ENCODE measurements around the gene PTGIS. TPM values are rescaled to one million over a fixed set of nuclear protein-coding genes. Genes with fewer than 3 reads are reported as not detected.
"Not testable (repeated sequence)": the region's sequence is repeated elsewhere in the genome, so short reads cannot be mapped to it uniquely, and the experiment has no call there.

PTGIS gene
- total RNA-seq, 1 donor from 2014 or later = 101 TPM

DNA sequence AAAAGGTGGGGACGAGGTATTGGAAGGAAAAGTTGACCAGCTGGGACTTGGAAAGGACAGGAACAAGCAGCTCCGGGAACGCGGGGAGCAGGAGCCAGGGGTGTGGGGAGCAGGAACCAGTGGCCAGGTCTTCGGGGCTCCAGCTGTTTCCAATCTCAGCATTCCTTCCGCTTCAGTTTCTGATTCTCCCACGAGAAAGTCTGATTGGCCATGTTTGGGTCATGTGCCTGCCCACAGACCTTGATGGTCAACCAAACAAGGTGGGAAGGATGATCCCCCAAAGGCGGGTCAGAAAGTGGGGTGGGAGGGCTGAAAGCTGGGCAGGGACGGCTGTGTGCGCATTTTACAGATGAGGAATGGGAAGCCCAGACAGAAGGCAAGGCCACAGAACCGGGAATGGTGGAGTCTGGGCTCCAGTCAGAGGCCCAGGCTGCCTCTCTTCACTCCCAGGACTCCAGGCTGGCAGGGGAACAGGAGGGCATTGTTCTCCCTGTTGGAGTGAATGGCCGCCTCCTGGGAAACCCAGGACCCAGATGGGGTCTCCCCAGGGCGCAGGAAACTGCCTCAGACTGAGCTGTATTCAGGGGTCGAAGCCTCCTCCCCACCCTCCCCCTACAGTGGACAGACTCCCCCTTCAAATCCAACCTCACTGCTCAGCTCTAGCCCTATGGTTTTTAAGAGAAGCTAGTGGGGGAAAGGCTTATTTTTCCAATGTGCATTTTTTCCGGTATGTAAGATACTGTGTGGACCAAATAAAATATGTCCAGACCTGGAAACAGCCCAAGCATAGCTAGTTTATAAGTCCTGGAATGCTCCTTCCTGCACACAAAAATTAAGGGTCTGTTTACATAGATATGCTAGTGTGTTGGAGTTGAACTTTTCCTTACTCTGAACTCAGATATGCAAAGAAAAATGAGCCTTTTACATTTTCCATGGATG, 12.2 kb upstream of the PTGIS start:
- no peak for DNase-seq (ENCODE audit: low spot score)

DNA sequence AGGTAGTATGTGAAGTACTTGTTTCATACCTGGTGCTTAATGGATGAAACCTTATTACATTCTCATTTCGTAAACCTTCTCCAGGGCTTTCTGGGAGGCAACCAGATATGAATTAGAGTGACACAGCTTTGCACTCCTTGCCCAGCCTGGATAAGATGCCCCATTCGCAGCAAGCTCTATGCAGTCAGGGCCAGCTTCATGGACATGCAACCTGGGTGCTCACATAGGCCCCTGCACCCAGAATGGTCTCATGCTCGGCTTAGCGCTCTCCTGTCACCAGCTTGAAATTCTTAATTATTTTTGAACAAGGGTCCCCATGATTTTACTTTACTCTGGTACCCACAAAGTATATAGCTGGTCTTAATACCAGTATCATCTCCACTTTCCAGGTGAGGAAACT, 11.3 kb upstream of the PTGIS start:
- no peak for DNase-seq (ENCODE audit: low spot score)

DNA sequence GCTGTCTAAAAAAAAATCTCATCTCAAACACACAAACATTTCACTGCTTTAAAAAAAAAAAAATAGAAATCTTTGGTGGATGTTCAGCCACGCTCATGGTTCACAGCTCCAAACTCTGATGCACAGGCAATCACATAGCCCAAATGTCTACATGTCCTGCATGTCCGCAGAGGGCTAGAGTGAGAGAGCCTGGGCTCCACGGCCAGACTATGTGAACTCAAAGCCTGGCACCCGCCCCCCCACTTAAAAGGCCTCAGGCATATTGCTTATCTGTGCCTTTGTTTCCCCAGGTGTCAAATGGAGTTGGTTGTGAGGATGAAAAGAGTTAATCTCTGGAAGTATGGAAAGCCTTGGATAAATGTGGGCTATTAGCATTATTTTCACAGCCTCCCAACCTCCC, 10.5 kb upstream of the PTGIS start:
- no peak for DNase-seq (ENCODE audit: low spot score)

DNA sequence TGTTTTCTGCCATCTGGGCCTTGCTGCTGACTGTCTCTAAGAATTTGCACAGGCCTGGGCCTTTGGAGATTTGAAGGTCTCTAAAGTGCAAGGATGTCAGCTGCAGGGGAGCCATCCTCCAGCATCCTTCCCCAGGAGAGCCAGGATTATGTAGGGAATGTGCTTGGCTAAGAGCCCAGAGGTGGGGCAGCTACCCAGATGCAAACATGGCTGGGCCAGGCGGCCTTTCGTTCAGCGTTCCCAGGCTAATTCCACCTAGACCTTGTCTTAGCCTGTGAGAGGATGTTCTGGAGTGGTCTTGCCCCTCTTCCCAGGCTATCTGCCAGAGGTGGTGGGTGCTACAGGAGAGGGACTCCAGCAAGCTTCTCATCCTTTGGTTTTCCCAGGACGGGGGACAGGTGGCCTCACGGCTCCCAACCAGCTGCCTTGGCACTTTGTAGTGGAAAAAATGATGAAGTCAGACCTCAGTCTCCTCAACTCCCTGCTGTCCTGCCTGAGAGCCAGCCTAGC, 7.7 kb upstream of the PTGIS start:
- peak; percentile 46 for DNase-seq (ENCODE audit: low spot score)

DNA sequence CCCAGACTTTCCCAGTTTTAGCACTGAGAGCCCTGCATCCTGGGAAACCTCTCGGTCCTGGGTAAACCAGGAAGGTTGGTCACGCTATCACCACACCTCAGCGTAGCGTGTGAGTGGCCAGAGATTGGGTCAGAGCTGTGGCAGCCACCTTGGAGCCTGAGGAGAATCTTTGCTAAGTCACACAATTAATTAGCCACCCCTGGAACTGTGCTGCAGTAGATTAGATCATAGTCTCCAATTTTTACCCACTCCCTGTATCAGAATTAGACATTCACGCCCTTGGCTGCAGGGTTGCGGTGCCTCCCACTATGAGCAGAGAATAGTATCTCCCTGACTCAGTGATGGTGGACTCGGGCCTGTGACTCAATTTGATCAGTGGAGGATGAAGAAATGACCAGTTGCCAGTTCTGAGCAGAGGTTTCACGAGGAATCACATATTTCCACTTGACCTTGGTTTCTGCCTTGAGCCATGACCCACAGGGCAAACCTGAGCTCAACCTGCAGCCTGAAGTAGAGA, 6.0 kb upstream of the PTGIS start:
- no peak for DNase-seq (ENCODE audit: low spot score)

DNA sequence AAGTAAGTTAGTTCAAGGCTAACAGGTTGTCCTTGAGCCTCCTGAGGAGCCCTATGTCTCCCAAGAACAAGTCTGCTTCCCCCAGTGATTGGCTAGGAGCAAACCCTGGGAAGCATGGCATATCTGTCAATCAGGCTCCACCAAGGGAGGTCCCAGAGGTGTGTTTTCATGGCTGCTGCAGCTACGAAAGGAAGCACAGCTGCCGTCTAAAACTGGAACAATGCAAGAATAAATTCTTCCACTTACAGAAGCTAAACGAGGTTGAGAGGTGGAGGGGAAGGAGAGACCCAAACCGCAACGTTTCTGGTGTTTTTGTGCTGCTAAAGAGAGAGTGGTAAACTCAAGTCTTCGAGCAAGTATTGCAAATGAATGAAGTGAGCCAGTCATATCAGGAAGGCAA, 4.9 kb upstream of the PTGIS start:
- no peak for DNase-seq (ENCODE audit: low spot score)

DNA sequence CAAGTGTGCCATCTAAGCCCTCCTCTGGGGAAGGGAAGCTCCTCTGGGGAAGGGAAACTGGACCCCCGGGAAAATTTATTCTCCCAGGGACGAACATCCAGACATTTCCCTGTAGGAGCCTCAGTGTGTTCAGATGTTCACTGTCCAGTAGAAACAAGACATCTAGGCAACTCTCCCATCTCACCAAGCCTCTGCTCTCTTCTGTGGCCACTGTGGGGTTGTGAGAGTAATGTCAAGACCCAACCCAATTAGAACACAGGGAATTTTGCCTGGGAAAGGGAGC, 3.6 kb upstream of the PTGIS start:
- DNase-seq (ENCODE audit: low spot score) = no peak

DNA sequence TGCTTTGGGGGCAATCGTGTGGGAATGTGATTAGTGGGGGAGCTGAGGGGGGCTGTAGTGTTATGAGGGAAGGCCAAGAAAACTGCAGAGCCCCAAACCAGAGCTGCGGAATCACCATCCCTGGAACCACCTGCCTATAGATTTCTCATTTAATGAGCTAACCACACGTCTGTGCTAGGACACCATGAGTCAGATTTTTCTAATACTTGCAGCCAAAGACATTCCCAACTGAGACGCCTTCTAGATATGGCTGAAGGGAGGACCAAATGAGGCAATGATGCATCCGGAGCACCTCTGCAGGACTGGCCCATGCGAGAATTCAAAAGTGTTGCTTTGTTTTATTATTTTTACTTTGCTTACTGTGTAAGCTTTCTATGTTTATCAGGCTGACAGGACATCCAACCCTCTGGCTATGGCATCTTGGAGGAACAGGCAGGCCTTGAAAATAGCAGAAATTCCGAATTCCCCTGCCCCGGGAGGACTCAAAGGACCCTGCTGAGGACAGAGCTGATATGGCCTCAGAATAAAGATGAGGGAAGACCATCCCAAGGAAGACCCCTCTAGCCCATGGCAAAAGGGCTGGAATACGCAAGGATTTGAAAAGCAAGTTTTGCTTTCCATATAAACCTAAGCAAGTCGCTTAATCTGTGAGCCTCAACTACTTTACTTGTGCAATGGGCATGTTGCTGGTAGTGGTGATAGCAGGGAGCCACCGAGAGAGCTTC, 3.1 kb upstream of the PTGIS start:
- no peak for DNase-seq (ENCODE audit: low spot score)

DNA sequence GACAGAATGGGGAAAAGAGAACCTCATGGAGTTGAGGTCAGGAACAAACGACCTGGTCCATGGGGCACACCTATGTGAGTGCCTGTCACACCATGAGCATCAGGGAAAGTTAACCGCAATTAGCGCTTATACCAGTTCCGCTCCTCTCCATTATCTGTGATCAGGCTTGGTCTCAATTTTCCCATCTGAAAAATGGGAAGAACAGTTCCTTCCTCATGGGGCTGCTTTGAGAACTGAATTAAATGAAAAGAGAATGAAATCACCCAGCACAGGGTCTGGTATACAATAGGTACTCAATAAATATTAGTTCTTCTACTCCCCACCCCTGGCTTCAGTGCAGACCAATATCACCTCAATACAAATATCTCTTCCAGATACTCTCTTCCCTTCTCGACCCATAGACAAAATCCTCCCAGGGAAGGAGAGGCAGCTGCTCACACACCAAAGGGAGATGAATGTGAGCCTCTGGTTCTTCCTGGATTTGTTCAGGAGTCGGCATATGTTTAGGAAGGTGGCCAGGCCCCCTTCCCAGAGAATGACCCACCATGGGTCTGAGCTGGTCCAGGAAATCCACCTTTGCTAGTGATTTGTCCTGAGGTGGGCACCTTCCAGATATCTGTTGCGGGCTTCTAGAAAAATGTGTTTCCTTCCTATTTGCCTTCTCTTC, 2.4 kb upstream of the PTGIS start:
- DNase-seq (ENCODE audit: low spot score) = no peak

DNA sequence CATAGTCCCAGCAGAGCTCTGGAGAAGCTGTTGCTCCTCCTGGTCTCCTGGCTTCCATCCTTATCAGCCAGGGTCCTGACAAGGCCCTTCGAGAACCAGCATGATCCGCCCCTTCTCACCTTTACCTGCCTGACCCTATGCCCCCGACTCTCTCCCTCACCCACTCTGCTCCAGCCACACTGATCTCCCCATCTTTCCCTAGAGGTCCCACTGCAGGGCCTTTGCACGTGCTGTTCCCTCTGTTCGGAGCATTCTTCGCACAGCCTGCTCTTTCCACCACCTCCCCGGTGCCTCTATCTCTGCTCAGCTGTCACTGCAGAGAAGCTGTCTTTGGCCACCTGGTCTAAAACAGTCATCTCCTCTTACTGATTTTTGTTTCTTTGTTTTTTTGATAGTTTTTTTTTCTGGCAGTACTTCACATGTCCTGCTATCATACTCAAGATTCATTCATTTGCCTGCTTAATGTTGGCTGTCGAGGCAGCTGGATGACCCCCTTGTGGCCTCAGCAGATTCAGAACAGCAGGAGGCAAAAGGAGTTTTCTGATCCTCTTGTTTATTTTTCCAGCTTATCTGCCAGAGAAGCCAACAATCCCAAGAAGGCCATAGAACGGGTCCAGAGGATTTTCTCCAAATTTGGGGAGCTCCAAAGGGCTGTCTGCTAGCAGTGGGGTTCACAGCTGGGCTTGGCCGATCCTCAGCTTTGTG, 1.6 kb upstream of the PTGIS start:
- DNase-seq (ENCODE audit: low spot score) = no peak

DNA sequence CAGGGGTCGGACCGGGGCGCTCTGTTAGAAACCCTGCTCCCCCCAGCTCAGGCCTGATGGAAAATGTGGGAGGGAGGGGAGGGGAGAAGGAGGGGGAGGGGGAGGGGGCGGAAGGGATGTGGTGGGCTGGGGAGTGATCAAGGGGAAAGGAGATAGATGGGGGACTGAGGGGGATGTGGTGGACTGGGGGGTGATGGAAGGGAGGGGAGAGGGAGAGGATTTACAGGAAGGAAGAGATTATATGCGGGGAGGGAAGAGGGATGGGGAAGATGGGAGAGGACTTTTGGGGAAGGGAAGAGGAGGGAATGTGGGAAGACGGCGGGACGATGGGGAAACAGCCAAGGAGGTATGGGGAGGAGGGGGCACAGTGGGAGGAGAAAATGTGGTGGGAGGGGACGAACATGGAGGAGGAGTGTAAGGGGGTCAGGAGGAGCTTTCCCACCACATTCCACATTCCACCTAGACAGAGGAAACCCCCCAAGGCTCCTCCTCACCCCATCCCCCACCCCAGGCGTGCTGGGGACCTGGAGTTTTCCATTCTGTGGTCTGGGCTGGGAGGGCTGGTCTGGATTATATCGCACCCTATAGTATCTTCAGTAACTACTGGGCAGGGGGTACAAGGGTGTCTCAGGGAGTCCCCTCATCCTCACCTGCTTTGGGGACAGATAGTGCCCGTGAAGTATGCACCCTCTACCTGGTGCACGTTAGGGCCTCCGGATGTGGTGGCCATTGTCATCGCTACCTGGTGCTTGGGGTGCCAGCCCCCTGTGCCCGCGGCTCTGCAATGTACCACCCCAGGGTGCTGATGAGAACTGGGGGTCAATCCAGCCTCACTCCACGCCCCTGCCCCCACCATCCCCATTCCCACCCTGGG, 578 bp upstream of the PTGIS start:
- no peak for DNase-seq (ENCODE audit: low spot score)

DNA sequence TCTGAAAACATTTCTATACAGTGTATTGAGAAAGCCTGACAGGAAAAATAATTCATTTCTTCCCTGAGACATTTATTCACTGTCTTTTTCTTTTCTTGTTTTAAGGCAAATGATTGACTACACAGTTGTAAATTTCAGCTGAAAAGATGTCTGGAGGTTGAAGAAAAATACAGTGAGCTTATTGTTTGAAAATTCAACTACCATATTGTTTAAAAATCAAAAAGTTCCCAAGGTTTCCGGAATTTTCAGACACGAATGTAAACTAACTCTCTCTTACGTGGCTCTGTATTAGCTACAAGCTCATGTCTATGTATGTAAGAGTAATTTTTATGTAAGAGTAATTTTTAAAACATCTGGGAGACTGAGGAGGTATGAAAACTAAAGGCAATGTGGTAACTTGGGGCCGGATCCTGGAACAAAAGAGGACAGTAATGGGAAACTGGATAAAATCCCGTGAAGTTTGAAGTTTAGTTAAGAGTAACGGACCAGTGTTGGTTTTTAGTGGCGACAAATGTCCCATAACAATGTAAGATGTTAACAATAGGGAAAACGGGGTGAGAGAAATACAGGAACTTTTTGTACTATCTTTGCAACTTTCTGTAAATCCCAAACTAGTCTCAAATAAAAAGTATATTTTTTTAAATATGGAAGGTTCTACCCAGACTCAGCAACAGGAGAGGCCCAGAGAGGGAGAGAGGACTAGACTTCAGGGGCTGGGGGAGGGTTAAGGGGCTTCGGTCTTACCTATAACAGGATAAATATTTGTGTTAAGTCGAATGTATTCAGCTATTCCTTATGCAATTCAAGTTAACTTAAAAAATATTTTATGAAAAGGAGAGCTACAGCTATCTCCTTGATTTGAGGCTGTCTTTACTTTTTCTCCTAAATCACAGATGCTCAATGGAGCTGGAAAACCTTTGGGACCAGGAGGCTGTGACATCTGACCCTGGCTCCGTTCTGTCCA, 1.3 kb downstream of the PTGIS start:
- no peak for DNase-seq (ENCODE audit: low spot score)

DNA sequence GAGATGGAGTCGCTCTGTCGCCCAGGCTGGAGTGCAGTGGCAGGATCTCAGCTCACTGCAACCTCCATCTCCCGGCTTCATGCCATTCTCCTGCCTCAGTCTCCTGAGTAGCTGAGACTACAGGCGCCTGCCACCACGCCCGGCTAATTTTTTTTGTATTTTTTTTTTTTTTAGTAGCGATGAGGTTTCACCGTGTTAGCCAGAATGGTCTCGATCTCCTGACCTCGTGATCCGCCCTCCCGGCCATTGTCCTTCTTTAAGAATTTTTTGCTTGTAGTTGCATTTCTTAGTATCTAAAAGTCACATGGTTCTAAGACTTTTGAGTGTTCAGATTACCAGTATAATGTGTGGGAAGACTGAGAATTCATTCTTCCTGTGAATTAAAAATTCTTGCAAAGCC, 2.9 kb downstream of the PTGIS start:
- DNase-seq (ENCODE audit: low spot score) = not testable (repeated sequence)

DNA sequence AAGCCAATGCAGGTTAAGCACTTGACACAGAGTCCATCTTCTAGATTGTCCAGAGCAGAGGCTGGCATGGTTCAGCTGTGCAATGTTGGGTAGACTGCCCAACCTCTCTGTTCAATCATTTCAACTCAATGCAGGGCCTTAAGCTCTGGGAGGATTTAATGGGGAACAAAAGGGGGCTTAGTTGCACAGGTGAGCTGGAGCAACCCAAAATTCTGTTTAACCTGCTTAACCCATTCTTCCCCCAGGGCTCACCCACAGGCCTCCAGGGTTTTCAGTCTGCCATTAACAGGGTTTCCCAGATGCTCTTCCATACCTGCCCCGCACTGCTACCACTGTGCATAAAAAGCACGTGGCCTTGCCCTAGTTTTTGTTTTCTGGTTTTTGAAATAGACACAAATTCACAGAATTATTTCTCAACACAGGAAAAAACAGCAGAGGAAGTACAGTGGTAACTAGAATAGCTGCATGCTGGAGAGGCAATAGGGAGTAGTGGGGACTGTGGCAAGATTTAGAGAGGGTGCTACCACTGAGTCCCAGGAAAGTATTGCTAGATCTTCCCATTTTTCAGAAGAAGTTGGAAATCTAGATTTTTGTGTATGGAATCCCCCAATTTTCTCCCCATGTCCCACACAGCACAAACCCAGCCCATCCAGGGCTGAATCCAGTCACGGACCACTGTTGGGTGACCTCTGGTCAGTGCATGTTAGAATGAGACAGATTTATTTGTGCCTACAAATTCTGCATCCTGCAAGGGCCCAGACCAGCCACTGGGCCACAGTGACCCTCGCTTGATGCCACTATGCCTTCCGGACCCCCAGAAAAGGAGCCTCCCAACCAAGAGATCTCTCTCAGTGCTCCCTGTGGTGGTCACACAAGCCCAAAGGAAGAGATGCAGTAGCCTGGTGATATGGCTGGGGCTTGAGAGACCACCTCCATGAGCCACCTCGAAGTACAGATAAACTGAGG, 4.6 kb downstream of the PTGIS start:
- DNase-seq (ENCODE audit: low spot score) = no peak

DNA sequence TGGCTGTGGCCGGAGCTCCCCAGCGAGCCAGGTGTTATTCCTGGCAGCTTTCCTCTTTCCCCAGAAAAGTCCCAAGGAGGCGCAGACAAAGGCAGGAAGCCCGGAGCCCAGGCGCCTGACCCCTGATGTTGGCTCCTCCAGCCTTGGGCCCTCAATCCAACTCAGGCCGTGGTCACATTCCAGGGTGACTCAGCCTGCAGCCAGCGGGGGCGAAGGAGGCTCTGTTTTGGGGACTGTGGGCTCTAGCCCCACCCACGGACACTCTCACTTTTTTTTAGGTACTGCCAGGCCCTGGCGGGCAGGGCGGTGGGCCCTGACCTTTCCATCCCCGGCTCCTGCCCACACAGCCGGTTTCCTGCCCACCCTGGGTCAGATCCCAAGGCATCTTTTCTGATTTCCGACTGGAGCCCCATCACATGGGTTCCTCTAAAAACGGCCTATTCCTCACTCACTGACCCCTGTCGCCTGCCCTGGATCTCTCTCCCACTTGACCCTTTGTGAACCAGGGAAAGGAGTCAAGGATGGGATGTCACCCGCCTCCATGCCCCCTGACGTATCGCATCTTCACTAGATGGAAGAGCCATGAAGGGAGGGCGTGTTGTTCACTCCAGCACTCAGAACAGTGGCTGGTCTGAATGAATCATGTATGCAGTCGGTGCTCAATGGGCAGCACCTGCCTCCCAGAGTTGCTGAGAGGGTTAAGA, 5.5 kb downstream of the PTGIS start:
- DNase-seq (ENCODE audit: low spot score) = peak; percentile 65

DNA sequence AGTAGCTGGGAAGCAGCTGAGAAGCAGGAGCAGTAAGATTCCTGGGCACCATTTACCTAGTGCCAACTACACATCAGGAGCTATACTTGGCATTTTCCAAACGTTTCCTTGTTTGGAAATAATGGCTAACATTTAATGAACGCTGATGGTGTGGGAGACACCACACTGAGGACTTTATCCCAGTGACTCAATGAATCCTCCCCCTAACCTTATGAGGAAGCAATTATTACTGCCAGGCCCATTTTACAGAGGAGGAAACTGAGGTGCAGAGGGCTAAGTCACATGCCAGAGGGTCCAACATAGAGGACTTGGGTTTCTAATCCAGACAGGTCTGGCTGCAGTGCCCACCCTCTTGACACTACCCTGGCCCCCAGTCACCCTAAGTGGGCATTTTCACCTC, 6.1 kb downstream of the PTGIS start:
- no peak for DNase-seq (ENCODE audit: low spot score)

DNA sequence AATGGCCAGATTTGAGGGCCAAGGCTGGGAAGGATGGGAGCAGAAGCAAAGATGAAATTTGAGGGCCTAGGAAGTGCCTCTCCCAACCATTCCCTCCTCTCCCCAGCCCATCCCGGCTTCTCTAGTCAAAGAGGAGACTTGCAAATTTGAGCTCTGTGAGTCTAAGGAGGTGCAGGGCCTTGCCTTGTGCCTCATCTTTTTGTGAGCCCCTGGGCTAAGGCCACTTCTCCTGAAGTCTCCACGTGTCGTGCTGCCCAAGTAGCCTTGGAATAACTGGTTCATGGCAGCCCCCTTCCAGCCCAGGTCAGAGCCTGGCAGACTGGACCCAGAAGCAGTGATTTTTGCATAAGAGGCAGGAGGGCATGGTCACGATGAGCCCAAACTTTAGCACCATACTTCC, 6.7 kb downstream of the PTGIS start:
- DNase-seq (ENCODE audit: low spot score) = no peak

DNA sequence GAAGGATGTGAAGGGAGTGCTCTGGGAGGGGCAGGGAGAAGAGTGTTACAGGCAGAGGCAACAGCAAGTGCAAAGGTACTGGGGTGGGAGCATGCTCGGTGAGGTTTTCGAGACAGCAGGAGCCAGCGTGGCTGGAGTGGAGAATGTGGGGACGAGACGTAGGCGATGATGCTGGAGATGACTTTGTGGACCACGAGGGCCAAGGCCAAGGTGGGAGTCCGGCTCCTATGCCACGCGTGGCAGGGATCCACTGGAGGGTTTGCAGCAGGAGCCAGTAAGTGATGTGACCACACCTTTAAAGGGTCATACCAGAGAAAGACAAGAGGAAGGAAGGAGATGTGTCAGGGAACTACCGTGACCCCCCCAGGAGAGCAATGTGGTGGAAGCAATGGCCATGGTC, 7.3 kb downstream of the PTGIS start:
- no peak for DNase-seq (ENCODE audit: low spot score)

Measured in mucosa of gallbladder (tissue), 1 donor.